Inflammatory macrophage treated with lipopolysaccharide for 1 hour (primary cell): ENCODE measurements around the gene CD3D.
"Not testable (repeated sequence)": the region's sequence is repeated elsewhere in the genome, so short reads cannot be mapped to it uniquely, and the experiment has no call there.

ENCODE experiments used
- DNase-seq, 2 donors: peaks; one replicate each; pipeline ENCODE4 v3.0.0-alpha.2; 2020 to 2022

CD3D gene

GRCh38 chr11:118338637-118339061 is 3.9 kb downstream of the CD3D start:
- DNase-seq: no peak

- no peak for DNase-seq
These were observed 7.8 kb downstream of the CD3D start for GRCh38 chr11:118334745-118335144.

GRCh38 chr11:118328745-118329144 is 13.8 kb downstream of the CD3D start:
- no peak for DNase-seq

GRCh38 chr11:118325283-118325682 is 17.2 kb downstream of the CD3D start:
- DNase-seq: no peak

DNA sequence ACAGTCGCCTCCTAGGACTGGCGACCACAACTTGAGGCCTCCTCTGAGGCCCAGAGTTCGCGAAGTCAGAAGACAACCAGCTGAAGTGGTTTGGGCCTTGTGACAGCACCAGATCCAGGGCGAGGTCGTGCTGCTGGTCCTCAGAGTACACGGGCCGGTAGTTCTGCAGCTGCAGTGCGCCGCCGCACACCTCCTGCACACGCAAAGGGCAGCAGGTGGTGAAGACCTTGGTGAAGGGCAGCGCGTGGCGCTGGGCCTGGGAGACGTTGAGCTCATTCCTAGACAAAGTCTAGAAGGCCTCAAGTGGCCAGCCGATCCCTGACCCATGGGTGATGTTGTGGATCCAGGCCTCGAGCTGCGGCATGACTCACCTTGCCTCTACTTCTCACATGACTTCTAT is 19.8 kb downstream of the CD3D start:
- no peak for DNase-seq

DNA sequence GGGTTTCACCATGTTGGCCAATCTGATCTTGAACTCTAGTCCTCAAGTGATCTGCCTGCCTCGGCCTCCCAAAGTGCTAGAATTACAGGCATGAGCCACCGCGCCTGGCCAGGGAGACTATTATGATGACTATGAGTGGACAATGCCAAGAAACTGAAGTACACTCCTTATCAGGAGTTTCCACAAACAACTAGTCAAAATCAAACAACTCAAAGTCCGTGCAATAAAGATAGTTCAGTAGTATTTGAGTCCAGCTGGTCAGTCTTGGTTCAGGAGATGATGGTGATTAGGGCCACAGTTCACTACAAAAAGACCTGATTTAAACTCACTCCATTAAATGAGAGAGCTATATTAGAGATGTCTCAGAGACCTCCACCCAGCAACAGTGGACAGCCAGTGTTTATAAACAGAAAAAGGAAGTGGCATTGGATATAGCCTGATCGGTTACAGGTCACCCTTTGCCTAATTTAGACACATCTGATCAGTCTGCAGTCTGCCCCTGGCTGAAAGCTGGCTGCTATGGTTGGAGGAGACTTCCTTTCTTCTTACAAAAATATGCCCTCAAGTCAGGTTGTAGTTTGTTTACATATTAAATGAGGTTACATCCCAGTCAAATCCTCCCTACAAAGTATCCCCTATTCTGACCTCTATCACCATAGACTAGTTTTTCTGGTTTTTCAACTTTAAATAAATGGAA is 21.0 kb downstream of the CD3D start:
- peak; percentile 17 to 53 for DNase-seq

- DNase-seq: no peak
These were observed 22.0 kb downstream of the CD3D start for GRCh38 chr11:118320515-118320914.

GRCh38 chr11:118319337-118319707 is 23.2 kb downstream of the CD3D start:
- peak; percentile 75 to 85 for DNase-seq

GRCh38 chr11:118318581-118319336 is 23.7 kb downstream of the CD3D start:
- DNase-seq: peak; percentile 70 to 86

GRCh38 chr11:118318124-118318523 is 24.4 kb downstream of the CD3D start:
- DNase-seq: no peak

GRCh38 chr11:118314988-118315411 is 27.5 kb downstream of the CD3D start:
- DNase-seq: no peak

- DNase-seq: no peak
These were observed 29.3 kb downstream of the CD3D start for GRCh38 chr11:118313242-118313641.

DNA sequence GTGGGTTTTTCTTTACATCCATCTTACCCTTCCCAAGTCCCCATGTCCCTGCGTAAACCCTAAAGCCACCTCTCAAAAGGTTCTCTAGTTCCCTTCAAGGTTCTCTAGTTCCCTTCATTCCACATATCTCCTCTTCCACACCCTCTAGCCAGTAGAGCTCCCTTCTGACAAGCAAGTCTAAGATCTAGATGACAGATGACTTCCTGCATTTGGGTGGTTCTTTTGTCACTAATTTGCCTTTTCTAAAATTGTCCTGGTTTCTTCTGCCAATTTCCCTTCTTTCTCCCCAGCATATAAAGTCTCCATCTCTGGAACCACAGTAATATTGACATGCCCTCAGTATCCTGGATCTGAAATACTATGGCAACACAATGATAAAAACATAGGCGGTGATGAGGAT is 30.2 kb downstream of the CD3D start:
- no peak for DNase-seq

GRCh38 chr11:118311518-118311917 is 31.0 kb downstream of the CD3D start:
- no peak for DNase-seq

DNA sequence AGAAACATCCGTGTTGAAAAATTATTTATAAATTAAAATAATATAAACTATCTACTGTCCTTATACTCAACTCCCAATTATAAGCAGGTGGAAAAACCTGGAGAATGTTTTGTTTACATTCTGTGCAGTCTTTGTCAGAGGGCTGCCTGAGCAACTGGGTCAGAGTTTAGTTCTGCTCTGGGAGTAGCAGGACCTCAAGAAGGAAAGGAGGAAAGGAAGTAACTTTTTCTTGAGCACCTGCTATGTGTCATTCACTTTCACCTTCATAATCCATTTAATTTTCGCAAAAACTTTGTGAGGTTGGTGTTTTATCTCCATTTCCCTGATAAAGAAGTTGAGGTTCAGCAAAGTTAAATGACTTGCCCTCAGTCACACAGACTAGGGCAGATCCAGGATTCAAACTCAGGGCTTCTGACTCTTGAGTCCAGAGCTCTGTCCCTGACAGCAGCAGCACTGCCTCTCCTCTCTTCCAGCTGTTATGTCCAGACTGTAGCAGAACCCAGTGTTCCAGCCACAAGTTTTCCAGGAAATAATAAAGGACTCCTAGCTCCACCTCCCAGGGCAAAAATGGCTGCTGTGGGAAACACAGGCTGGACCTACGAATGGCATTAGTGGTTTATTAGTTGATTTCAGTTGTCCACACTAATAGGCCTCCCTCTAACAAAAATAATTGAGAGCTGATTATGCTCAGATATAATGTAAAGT is 31.6 kb downstream of the CD3D start:
- DNase-seq: no peak

- no peak for DNase-seq
These were observed 32.2 kb downstream of the CD3D start for GRCh38 chr11:118310271-118310670.

- DNase-seq: not testable (repeated sequence)
These were observed 33.4 kb downstream of the CD3D start for GRCh38 chr11:118308995-118309528.

DNA sequence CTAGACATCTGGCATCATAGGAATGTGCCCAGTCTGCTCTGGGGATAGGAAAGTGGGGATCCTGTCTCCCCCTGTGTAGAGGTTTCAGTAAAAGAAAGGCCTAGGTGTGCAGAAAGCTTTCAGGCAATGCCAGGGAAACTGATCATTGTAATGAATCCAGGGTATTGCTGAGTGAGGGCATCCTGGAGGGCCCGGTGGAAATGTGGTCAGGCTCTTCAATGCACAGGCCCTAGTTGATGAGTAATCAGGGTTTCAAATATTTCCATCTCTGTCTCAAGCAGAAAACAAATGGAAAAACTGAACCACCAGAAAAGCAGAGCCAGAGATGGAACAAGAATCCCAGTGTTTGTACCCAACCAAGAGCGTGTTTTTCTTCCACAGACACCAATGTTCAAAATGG is 35.9 kb downstream of the CD3D start:
- DNase-seq: no peak

- no peak for DNase-seq
These were observed 36.8 kb downstream of the CD3D start for GRCh38 chr11:118305726-118306125.

GRCh38 chr11:118304568-118305248 is 37.8 kb downstream of the CD3D start, which contains the start of gene CD3E:
Gene CD3E, plus strand, starts transcription at chr11:118304730. Its CDS starts 223 bp downstream, at chr11:118304953.
- no peak for DNase-seq

GRCh38 chr11:118304227-118304567 is 38.3 kb downstream of the CD3D start:
- no peak for DNase-seq

GRCh38 chr11:118301600-118302195 is 40.8 kb downstream of the CD3D start:
- DNase-seq: no peak
